OCI-LY7 (cell line): ENCODE results near the gene RAD50. TPM values are rescaled to one million over a fixed set of nuclear protein-coding genes. Genes with fewer than 3 reads are reported as not detected.

Experiments
- BruUV-seq: library from RNA; stranded (reverse); fragments of 400-500 nt; replicated peaks from 2 replicates; lab custom pipeline; 2021; lab: Mats Ljungman, UMichigan
- CTCF ChIA-PET: fragments of 300-600 bp; sonication (Branson Sonifier 250); formaldehyde crosslinking; loops from one replicate; lab custom pipeline; 2022; ENCODE audit warnings: antibody characterized with exemption; ENCODE audit not compliant: unreplicated experiment; lab: Charles Lee
- POLR2A ChIA-PET: fragments of 300-600 bp; sonication (Branson Sonifier 250); formaldehyde crosslinking; loops from one replicate; lab custom pipeline; 2022; ENCODE audit warnings: antibody characterized with exemption; lab: Charles Lee
- DNase-seq: peaks from one replicate; pipeline ENCODE4 v3.0.0-alpha.2; 2015; ENCODE audit warnings: low spot score
- H2AFZ ChIP-seq: fragments of 200-600 bp; sonication (generic), shearing (Covaris generic); 2 replicates; pipeline ENCODE4 v1.6.1; 2014; ENCODE audit warnings: mild to moderate bottlenecking, antibody characterized with exemption, low read length, moderate library complexity
- H3K27ac ChIP-seq: fragments of 200-600 bp; sonication (generic); 2 replicates; pipeline ENCODE4 v1.5.1; 2014; ENCODE audit warnings: mixed run types, low read depth, mild to moderate bottlenecking, moderate library complexity, low read length, inconsistent platforms; ENCODE audit not compliant: poor library complexity, severe bottlenecking
- H3K36me3 ChIP-seq: fragments of 200-600 bp; sonication (generic); 2 replicates; pipeline ENCODE4 v1.6.1; 2014; ENCODE audit warnings: mild to moderate bottlenecking, antibody characterized with exemption, low read length, moderate library complexity, mixed read lengths; ENCODE audit not compliant: insufficient read depth
- H3K4me1 ChIP-seq: fragments of 200-600 bp; sonication (generic); 2 replicates; pipeline ENCODE4 v1.5.1; 2014; ENCODE audit warnings: mild to moderate bottlenecking, low read length; ENCODE audit not compliant: insufficient read depth, poor library complexity, severe bottlenecking
- H3K4me2 ChIP-seq: fragments of 200-600 bp; sonication (generic); 2 replicates; pipeline ENCODE4 v1.6.1; 2014; ENCODE audit warnings: mild to moderate bottlenecking, low read length
- H3K4me3 ChIP-seq: fragments of 200-600 bp; sonication (generic); 2 replicates; pipeline ENCODE4 v1.5.1; 2014; ENCODE audit warnings: mild to moderate bottlenecking, low read depth, low read length; ENCODE audit not compliant: poor library complexity, severe bottlenecking
- H3K79me2 ChIP-seq: fragments of 200-600 bp; sonication (generic); 2 replicates; pipeline ENCODE4 v1.6.1; 2016; ENCODE audit warnings: low read depth, mild to moderate bottlenecking, low read length, moderate library complexity, mixed read lengths; ENCODE audit not compliant: insufficient read depth
- H3K9me2 ChIP-seq: fragments of 200-600 bp; sonication (generic); 2 replicates; pipeline ENCODE4 v1.6.1; 2016; ENCODE audit warnings: mild to moderate bottlenecking, low read length, mixed read lengths; ENCODE audit not compliant: insufficient read depth
- H3K9me3 ChIP-seq: fragments of 200-600 bp; sonication (generic); 2 replicates; pipeline ENCODE4 v1.6.1; 2014; ENCODE audit warnings: mild to moderate bottlenecking, mixed run types, low read length, mixed read lengths
- H4K20me1 ChIP-seq: fragments of 200-600 bp; sonication (generic); 2 replicates; pipeline ENCODE4 v1.6.1; 2014; ENCODE audit warnings: mild to moderate bottlenecking, antibody characterized with exemption, low read length, moderate library complexity, mixed read lengths; ENCODE audit not compliant: insufficient read depth
- CTCF ChIP-seq: fragments of 200-600 bp; sonication (generic); conservative IDR thresholded peaks from 2 replicates; pipeline ENCODE4 v1.5.1; 2014; ENCODE audit warnings: mild to moderate bottlenecking, antibody characterized with exemption, low read length, moderate library complexity, mixed read lengths
- EZH2phosphoT487 ChIP-seq: fragments of 200-600 bp; sonication (generic); IDR thresholded peaks from 2 replicates; pipeline ENCODE4 v1.6.1; 2018; ENCODE audit warnings: low read depth, borderline replicate concordance, mild to moderate bottlenecking, mixed run types, antibody characterized with exemption, low read length, moderate library complexity, mixed read lengths
- intact Hi-C: fragments of 100-400 bp; cut with micrococcal nuclease; formaldehyde crosslinking; loops from one replicate; pipeline ENCODE4 v1.10.0; 2022; ENCODE audit not compliant: unreplicated experiment
- total RNA-seq, 2 experiments: library from RNA; depleted of rRNA in 1 of 2; stranded (reverse); fragments of >200 nt in 1 of 2; shearing (Covaris generic) in 1 of 2; gene quantifications; 2 replicates each; pipeline ENCODE4 v1.2.3, GENCODE V29; 2014 to 2022

The RAD50 gene
- total RNA-seq, 2 experiments from 2014 or later: 24.0 to 59.8 TPM

- Histone ChIP-seq H3K79me2 (no peaks in the 10 kb centered on the region), H3K4me1 (no peaks in the 10 kb centered on the region), H3K9me2 (no peaks in the 10 kb centered on the region), H2AFZ (no peak overlapping the region), H3K27ac (no peak overlapping the region), H4K20me1 (no peaks in the 10 kb centered on the region), H3K9me3 (no peaks in the 10 kb centered on the region), H3K4me2 (no peak overlapping the region), H3K36me3 (no peaks in the 10 kb centered on the region), H3K4me3 (no peak overlapping the region)
- BruUV-seq: no TSS peak
- TF ChIP-seq EZH2phosphoT487 (no peak), CTCF (no peak)
- CTCF ChIA-PET: no interaction called here
- no peak for DNase-seq
- intact Hi-C loops: no loop called here
- POLR2A ChIA-PET: interaction anchor here (0.6 to 1.2 kb wide), 2 partner anchors 35 to 78 kb away, joined by 3 read pairs; partner anchors contain the start of gene CCNI2
Measured at GRCh38 chr5:132669455-132669820, 112.7 kb downstream of the RAD50 start.

- ChIA-PET CTCF (no interaction called here), POLR2A (interaction anchor here (0.6 to 1.2 kb wide), 3 partner anchors 34 to 434 kb away, joined by 3 to 4 read pairs (median 3); no protein-coding TSS in a partner anchor)
- no TSS peak for BruUV-seq
- Histone ChIP-seq H3K9me2 (no peaks in the 10 kb centered on the region), H2AFZ (no peak overlapping the region), H3K79me2 (no peaks in the 10 kb centered on the region), H4K20me1 (no peaks in the 10 kb centered on the region), H3K4me2 (no peak overlapping the region), H3K9me3 (no peaks in the 10 kb centered on the region), H3K4me3 (no peak overlapping the region), H3K4me1 (no peaks in the 10 kb centered on the region), H3K36me3 (no peaks in the 10 kb centered on the region), H3K27ac (no peak overlapping the region)
- TF ChIP-seq EZH2phosphoT487 (no peak), CTCF (no peak)
- DNase-seq: no peak
- intact Hi-C loops: no loop called here
Measured at GRCh38 chr5:132669966-132670882, 113.4 kb downstream of the RAD50 start.

- intact Hi-C loops: no loop called here
- CTCF ChIA-PET: no interaction called here
Measured at GRCh38 chr5:132671000-132671399, 114.2 kb downstream of the RAD50 start.

More at GRCh38 chr5:132671000-132671399, 114.2 kb downstream of the RAD50 start:
- Histone ChIP-seq H3K9me2 (no peaks in the 10 kb centered on the region), H2AFZ (no peak overlapping the region), H3K4me1 (no peaks in the 10 kb centered on the region), H3K9me3 (no peaks in the 10 kb centered on the region), H4K20me1 (no peaks in the 10 kb centered on the region), H3K27ac (no peak overlapping the region), H3K4me2 (no peak overlapping the region), H3K36me3 (no peaks in the 10 kb centered on the region), H3K79me2 (no peaks in the 10 kb centered on the region), H3K4me3 (no peak overlapping the region)
- TF ChIP-seq EZH2phosphoT487: no peak
- TF ChIP-seq CTCF: no peak
- BruUV-seq: no TSS peak
- POLR2A ChIA-PET: no interaction called here
- DNase-seq: no peak
